Activated T-cell treated with anti-CD3 and anti-CD28 coated beads for 1 hour (primary cell): ENCODE measurements around the gene SPINK4.

Source experiments
- DNase-seq: peaks from one replicate; pipeline ENCODE4 v3.0.0-alpha.2; 2020; ENCODE audit warnings: low read depth

SPINK4 gene

GRCh38 chr9:33291901-33292300, 51.9 kb downstream of the SPINK4 start:
- DNase-seq = no peak

GRCh38 chr9:33293782-33294181, 53.8 kb downstream of the SPINK4 start:
- no peak for DNase-seq

GRCh38 chr9:33294670-33295432, 54.9 kb downstream of the SPINK4 start:
- no peak for DNase-seq

- DNase-seq = no peak
Measured at GRCh38 chr9:33295571-33295970, 55.6 kb downstream of the SPINK4 start.

GRCh38 chr9:33297432-33297831, 57.5 kb downstream of the SPINK4 start:
- no peak for DNase-seq
